ENCODE data around the gene C3. TPM values are rescaled to one million over a fixed set of nuclear protein-coding genes. Genes with fewer than 3 reads are reported as not detected.

The C3 gene
- total RNA-seq, 1 experiment from 2014 or later, result 7.0 TPM

GRCh38 chr19:6696239-6696820 is 24.1 kb downstream of the C3 start:
- Histone ChIP-seq H3K27me3 (ENCODE audit: insufficient read depth, low read length) (no peaks in the 10 kb centered on the region), H3K36me3 (ENCODE audit: control insufficient read depth in 1 of 2, insufficient read depth in 2 of 2, low read length in 2 of 2) (no peaks in the 10 kb centered on the region), H3K4me3 (replicated peaks in 1 of 2; ENCODE audit: low read depth in 1 of 2, low read length in 2 of 2) (no peak overlapping the region), H3K9ac (ENCODE audit: low read length) (no peak overlapping the region), H3K4me2 (ENCODE audit: low read length) (no peak overlapping the region), H3K9me2 (ENCODE audit: insufficient read depth) (no peaks in the 10 kb centered on the region), H3K4me1 (ENCODE audit: control insufficient read depth in 1 of 2, insufficient read depth in 2 of 2, low read length in 2 of 2) (0 out of 4 replicates have a peak, but pooled peaks cover 0 to 4% of the 10 kb centered on the region in 2 experiments), H3K9me3 (ENCODE audit: control insufficient read depth in 1 of 2, insufficient read depth in 1 of 2, low read depth in 1 of 2, low read length in 2 of 2) (no peaks in the 10 kb centered on the region), H3K27ac (ENCODE audit: low read depth, low read length) (no peak overlapping the region), H4K20me1 (ENCODE audit: insufficient read depth) (no peaks in the 10 kb centered on the region), H3K79me2 (ENCODE audit: insufficient read depth, low read length) (no peaks in the 10 kb centered on the region), H2AFZ (ENCODE audit: low read depth, low read length, poor library complexity, severe bottlenecking) (no peak overlapping the region)
- ATAC-seq (no peak), DNase-seq (ENCODE audit: low read depth, low spot score) (no peak)
- no peak for TF ChIP-seq CTCF (IDR thresholded peaks at IDR 0.05 in 2 of 3, conservative IDR thresholded peaks at IDR 0.05 in 1 of 3; ENCODE audit: borderline replicate concordance in 1 of 3, insufficient read depth in 1 of 3, low read depth in 2 of 3, low read length in 2 of 3)
- no peak for TF ChIP-seq SIN3A (IDR thresholded peaks at IDR 0.05; ENCODE audit: low read depth)
- no peak for TF ChIP-seq ZBTB33 (IDR thresholded peaks at IDR 0.05; ENCODE audit: extremely low read depth, insufficient replicate concordance, low read length)
- no peak for TF ChIP-seq POLR2A (IDR thresholded peaks at IDR 0.05; ENCODE audit: borderline replicate concordance, extremely low read depth, insufficient read depth, insufficient read length)
- no peak for TF ChIP-seq JUND (IDR thresholded peaks at IDR 0.05)
- no peak for TF ChIP-seq EGR1 (IDR thresholded peaks at IDR 0.05; ENCODE audit: low read depth)
- no peak for TF ChIP-seq TCF7L2 (IDR thresholded peaks at IDR 0.05; ENCODE audit: borderline replicate concordance, extremely low read depth, insufficient read depth, insufficient read length)
- ChIA-PET CTCF (no interaction called here), POLR2A (no interaction called here), RAD21 (ENCODE audit: low non-redundant PET in 1 of 2, low total read pairs in 2 of 2, uncharacterized antibody in 2 of 2, unreplicated experiment in 2 of 2) (no interaction called here)
- intact Hi-C loops (cut with micrococcal nuclease), result no loop called here
- BruUV-seq (replicated peaks), result no TSS peak
